GM13977 (cell line): ENCODE measurements around the gene AGRN.

ENCODE experiments used
- DNase-seq: peaks from one replicate; pipeline ENCODE4 v3.0.0; 2012; ENCODE audit warnings: low spot score
- CTCF ChIP-seq: IDR thresholded peaks from 2 replicates; pipeline ENCODE4 v1.5.1; 2012; ENCODE audit warnings: mild to moderate bottlenecking, control low read depth; ENCODE audit not compliant: insufficient read depth; ENCODE audit errors: extremely low read depth, missing control alignments
- in situ Hi-C: fragments of 300-500 bp; cut with MboI; formaldehyde crosslinking; loops from one replicate; pipeline ENCODE4 v1.12.0; 2022; ENCODE audit warnings: low sequenced_read_pairs, low pct_unique_long_range_greater_than_20kb, mixed read lengths, inconsistent platforms; ENCODE audit not compliant: unreplicated experiment

Gene AGRN

GRCh38 chr1:1081311-1082238, 61.7 kb downstream of the AGRN start:
- in situ Hi-C loops = no loop called here
- TF ChIP-seq CTCF = no peak
- DNase-seq = no peak

- in situ Hi-C loops = no loop called here
- no peak for DNase-seq
- TF ChIP-seq CTCF = no peak
These were observed 62.4 kb downstream of the AGRN start for GRCh38 chr1:1082239-1082775.

GRCh38 chr1:1082776-1083415, 63.0 kb downstream of the AGRN start:
- in situ Hi-C loops = no loop called here
- no peak for TF ChIP-seq CTCF
- no peak for DNase-seq

- DNase-seq = no peak
- in situ Hi-C loops = no loop called here
- TF ChIP-seq CTCF = no peak
These were observed 63.8 kb downstream of the AGRN start for GRCh38 chr1:1083416-1084371.

GRCh38 chr1:1084372-1085170, 64.7 kb downstream of the AGRN start:
- in situ Hi-C loops = no loop called here
- no peak for DNase-seq
- no peak for TF ChIP-seq CTCF
